VCaP (cell line): ENCODE data around the gene ATG5.

Experiments used
- H3K27ac ChIP-seq: fragments of 450-650 bp; 2 replicates; pipeline ENCODE4 v1.5.1; 2017
- TF ChIP-seq, protein P1 (sequence below): fragments of 450-650 bp; conservative IDR thresholded peaks from 2 replicates; pipeline ENCODE4 v1.5.1; 2017; ENCODE audit warnings: mild to moderate bottlenecking, moderate library complexity

ATG5 gene

DNA sequence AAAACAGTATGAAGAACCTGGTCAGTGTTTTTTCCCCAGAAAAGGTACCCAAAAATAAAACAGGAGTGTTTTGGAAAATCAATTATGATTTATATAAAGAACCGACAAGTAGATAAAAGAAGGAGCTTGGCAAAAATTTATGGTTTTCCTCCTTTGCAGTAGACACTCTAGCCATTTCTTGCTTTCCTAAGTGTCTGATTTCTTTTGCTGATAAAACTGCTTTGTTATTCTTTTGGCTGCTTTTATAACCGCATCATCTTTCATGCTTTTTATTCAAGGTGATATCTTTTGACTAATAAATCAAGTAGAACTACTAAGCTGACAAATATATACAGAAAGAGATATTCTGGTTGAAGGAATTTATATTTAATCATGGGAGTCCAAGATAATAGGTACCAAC, 16.6 kb downstream of the ATG5 start:
- no peak overlapping the region for H3K27ac ChIP-seq
- TF ChIP-seq, protein P1, sequence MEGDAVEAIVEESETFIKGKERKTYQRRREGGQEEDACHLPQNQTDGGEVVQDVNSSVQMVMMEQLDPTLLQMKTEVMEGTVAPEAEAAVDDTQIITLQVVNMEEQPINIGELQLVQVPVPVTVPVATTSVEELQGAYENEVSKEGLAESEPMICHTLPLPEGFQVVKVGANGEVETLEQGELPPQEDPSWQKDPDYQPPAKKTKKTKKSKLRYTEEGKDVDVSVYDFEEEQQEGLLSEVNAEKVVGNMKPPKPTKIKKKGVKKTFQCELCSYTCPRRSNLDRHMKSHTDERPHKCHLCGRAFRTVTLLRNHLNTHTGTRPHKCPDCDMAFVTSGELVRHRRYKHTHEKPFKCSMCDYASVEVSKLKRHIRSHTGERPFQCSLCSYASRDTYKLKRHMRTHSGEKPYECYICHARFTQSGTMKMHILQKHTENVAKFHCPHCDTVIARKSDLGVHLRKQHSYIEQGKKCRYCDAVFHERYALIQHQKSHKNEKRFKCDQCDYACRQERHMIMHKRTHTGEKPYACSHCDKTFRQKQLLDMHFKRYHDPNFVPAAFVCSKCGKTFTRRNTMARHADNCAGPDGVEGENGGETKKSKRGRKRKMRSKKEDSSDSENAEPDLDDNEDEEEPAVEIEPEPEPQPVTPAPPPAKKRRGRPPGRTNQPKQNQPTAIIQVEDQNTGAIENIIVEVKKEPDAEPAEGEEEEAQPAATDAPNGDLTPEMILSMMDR: no peak

- TF ChIP-seq, protein P1: no peak
- H3K27ac ChIP-seq: no peak overlapping the region
Measured at GRCh38 chr6:106305740-106306139, 19.8 kb downstream of the ATG5 start.

- TF ChIP-seq, protein P1: peak; percentile 73
Measured at GRCh38 chr6:106300944-106301343, 24.6 kb downstream of the ATG5 start.

DNA sequence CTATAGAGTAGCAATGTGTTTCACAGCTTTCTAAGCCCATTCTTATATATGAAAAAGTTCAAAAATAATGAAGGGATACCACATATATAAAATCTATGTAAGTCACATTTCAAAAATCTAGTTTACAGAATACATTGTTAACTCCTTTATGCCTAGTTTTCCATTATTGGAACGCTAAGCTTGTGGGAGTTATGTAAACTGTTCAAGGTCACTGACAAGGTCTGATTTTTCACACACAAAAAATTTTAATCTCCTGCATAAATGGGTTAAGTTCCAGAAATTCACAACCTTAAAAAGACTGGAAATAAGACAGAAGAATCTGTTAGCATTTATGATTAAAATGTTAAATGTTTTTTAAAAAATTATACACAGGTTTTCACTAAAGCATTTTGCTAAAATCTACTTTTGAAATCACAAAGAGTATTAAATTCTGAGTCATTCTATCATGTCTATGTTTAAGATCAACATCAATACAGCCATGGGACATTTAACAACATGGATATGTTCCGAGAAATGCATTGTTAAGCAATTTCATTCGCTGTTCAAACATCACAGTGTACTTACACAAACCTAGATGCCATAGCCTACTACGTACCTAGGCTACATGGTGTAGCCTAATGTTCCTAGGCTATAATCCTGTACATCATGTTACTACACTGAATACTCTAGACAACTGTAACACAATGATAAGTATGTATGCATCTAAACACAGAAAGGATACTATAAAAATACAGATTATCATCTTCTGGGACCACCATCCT, 25.4 kb downstream of the ATG5 start:
- TF ChIP-seq, protein P1: no peak

More at GRCh38 chr6:106300944-106301343, 24.6 kb downstream of the ATG5 start:
- no peak overlapping the region for H3K27ac ChIP-seq

GRCh38 chr6:106293116-106293515, 32.4 kb downstream of the ATG5 start:
- no peak overlapping the region for H3K27ac ChIP-seq
- TF ChIP-seq, protein P1: no peak

More for the DNA sequence above, 25.4 kb downstream of the ATG5 start:
- no peak overlapping the region for H3K27ac ChIP-seq

GRCh38 chr6:106290954-106291353, 34.6 kb downstream of the ATG5 start:
- no peak overlapping the region for H3K27ac ChIP-seq
- TF ChIP-seq, protein P1: no peak

DNA sequence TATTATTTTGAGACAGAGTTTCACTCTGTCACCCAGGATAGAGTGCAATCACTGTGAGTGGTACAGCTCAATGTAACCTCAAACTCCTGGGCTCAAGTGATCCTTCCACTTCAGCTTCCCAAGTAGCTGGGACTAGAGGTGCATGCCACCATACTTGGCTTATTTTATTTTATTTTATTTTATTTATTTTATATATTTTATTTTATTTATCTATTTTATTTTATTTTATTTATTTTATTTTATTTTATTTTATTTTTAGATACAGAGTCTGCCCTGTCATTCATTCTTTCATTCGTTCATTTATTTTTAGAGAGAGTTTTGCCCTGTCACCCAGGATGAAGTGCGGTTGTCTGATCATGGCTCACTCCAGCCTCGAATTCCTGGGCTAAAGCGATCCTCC, 35.5 kb downstream of the ATG5 start:
- TF ChIP-seq, protein P1: no peak
- H3K27ac ChIP-seq: no peak overlapping the region
